Activated T-cell treated with anti-CD3 and anti-CD28 coated beads for 48 hours (primary cell): ENCODE measurements around the gene FFAR4.

Experiments used
- DNase-seq: peaks from one replicate; pipeline ENCODE4 v3.0.0-alpha.2; 2020; ENCODE audit warnings: low read depth

FFAR4 gene

DNA sequence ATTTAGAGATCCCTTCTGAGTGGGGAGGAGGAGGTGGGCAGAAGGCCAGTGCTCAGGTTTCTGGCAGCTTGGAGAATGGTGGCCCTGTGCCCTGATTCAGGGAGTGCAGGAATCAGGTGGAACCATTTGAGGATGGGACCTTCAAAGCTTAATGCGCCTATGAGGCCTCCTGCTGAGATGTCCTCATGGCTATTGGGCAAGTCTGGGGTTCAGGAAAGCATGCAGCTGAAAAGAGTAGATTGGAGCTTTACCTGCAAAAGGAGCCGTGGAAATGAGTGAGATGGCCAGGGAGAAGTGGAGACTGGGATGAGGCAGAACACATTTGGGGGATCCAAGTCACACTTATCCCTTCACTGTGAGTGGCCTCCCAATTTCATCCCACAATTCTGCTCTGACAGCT, 6.1 kb downstream of the FFAR4 start:
- no peak for DNase-seq

DNA sequence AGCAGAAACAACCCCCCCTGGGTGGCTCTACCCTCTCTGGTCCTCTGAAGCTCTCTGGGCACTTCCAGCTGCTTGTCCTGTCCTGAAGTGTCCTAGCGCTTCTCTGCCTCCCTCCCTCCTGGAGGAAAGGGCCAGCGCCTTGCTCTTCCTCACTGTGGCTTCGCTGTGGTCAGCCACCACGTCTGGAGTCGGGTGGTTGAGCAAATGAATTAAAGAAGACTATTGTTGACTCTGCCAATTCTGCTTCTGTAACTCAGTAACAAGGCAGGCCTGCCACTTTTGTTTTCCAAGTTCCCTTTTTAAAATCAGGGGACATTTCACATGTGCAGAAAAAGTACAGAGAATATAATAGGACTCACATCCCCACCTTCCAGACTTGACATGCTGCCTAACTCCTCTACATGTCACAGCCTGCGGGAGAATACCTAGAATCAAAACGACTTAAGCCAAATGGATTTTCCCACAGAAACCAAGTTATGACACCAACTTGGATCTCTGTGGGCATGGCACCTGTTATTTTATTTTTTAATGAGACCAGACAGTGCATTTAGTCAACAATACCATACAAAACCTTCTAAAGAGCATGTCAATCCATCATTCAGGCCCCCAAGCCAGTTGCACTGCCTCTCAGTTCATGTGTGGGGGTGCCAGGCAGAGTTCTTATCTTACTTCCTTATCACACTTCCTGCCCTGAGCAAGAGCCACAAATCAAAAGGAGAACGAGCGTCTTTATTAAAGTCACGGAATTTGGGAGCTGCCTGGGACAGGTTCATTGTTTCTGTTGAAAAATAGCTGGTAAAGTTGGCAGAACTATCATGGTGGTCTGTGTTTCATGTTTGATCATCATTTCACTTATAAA, 6.8 kb downstream of the FFAR4 start:
- DNase-seq = no peak

- no peak for DNase-seq
These were observed 7.5 kb downstream of the FFAR4 start for GRCh38 chr10:93573924-93574323.

- DNase-seq = no peak
These were observed 10.4 kb downstream of the FFAR4 start for GRCh38 chr10:93576888-93577287.

DNA sequence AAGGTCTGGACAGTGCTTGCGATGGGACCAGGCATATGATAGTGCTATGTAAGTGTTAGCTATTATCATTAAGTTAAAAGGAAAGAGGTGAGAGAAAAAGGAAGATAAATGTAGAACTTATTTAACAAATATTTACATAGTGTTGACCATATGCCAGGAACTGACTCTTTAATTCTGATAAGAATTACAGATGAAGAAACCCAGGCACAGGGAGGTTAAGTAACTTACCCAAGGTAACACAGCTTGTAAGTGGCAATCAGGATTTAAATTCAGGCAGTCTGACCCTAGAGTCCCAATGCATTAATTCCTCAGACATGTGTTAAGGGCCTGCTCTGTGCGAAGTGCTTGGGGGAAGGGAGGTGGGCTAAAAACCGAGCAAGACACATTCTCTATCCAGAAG, 11.1 kb downstream of the FFAR4 start:
- no peak for DNase-seq

DNA sequence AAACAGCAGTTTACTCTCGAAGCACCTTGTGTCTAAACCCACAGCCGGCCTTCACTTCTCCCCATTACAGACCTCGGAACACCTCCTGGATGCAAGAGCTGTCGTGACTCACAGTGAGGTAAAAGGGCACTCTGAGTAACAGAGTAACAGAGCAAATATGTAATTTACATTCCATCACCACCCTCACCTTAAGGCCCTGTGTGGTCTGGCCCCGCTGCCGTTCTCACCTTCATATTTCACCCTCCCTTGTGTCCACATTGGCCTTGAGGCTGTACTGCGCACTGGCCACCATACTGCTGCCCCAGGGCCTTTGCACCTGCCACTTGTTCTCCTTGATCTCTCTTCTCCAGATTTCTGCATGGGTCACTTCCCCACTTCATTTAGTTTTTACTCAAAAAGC, 12.6 kb downstream of the FFAR4 start:
- no peak for DNase-seq

DNA sequence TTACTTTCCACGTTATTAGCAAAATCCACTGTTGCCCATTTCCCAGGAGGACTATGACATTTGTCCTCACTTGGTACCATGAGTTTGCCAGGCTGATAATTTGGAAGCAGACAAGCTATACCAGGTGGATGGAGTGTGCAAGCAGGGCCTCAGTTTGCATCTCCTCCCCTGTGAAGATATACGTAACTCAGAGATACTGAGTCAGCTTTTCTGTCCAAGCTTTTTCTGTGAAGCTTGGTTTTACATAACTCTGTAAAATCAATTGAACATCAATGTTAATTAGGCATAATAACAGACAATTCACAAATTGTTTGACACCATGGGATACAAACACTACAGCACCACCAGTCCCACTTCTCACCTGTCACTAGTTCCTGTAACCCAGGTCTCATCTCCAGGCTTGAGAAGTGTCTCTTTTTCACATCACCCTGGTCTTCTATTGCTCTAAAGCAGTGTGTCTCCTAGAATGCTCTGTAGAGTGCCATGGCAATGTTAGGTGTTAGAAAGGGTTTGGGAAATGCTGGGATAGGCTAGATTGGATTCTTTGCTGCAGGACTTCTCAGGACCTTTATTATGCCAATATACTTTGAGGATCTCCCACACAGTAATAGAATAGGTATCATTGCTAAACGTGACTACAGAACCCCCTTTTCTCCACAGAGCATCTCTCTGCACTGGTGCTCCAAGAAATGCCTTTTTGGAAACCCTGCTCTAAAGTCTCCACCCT, 13.7 kb downstream of the FFAR4 start:
- no peak for DNase-seq

- DNase-seq = no peak
These were observed 14.4 kb downstream of the FFAR4 start for GRCh38 chr10:93580828-93581227.

DNA sequence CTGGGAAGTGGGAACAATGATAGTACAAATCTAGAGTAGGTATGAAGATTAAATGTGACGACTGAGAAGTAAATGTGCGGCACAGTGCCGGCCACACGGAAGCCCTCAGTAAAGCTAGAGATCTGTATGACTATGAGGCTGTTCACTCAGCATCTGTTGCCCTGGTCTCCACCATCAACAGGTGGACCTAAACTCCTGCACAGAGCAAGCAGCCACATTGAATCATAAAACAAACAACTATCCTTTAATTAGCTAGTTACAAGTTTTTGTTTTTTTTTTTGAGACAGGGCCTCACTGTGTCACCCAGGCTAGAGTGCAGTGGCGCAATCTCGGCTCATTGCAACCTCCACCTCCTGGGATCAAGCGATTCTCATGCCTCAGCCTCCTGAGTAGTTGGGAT, 18.0 kb downstream of the FFAR4 start:
- DNase-seq = no peak

GRCh38 chr10:93589648-93590562, 23.4 kb downstream of the FFAR4 start:
- no peak for DNase-seq

DNA sequence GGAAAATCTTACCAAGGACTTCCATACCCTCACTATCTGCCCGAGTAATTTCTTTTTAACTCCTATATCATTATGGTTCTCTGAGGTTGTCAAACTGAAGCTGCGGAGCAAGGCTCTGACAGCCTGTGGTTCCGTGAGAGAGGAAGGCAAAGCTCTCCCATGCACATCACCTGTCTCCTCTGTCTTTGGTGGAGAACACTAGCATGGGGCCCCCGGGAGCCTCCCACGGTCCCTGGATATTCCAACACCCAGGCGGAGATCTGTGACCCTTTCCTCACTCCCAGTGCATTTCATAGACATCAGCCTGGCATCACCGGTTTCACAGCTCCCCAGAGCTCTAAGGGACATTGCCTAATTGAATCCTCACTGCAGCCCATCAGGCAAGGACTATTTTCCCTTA, 24.2 kb downstream of the FFAR4 start:
- no peak for DNase-seq

- DNase-seq = no peak
These were observed 24.8 kb downstream of the FFAR4 start for GRCh38 chr10:93591065-93591808.

DNA sequence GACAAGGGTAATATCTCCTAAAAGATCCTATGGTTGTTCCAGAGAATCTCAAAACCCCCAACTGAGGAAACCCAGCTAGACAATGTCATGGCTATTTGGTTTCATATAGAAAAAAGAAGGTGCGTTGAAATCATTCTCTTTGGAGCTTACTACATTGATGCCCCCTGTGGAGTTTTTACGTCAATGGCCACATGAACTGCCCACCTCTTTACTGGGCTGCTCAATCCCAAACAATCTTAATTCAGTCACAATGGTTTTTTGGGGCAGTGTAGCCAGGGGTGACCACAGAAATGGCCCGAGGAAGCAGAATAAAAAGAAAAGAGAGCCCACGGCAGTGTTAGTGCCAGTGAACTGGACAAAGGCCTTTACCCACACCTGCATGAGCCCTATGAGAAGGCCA, 26.8 kb downstream of the FFAR4 start:
- no peak for DNase-seq

GRCh38 chr10:93593749-93594148, 27.3 kb downstream of the FFAR4 start:
- no peak for DNase-seq

GRCh38 chr10:93594518-93594917, 28.1 kb downstream of the FFAR4 start:
- DNase-seq = no peak

DNA sequence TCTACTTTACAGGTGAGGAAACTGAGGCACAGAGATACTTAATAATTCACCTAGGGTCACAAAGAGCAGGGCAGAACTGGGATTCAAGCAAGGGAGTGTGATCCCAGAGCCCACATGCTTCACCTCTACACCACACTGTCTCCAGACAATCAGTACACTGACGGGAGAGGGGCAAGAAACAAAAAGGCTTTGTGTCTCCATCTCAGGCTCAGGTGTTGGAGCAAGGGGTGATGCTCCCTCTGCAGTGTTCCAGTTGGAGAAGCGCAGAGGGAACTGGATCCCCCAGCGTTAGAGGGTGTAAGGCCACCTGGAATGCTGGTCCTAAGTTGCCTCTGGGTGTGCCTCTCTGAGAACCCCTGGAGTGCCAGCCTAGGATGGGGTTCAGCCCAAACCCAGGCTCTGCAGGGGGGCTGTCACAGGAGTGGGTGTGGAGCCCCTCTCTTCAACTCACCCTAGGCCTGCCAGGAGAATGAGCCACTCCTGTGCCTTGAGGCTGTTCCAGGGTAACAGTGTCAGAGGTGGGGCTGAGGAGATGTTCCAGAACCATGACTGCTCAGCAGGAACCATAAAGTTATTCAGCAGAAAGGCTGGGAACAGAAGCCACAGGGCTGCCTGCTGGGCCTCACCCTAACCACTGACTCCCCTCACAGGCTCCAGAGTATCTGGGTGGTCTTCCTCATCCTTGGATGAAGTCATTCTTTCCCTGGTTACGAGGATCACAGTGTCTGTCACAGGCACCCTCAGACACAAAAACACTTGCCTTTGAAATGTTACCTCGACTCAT, 29.1 kb downstream of the FFAR4 start:
- DNase-seq = no peak

DNA sequence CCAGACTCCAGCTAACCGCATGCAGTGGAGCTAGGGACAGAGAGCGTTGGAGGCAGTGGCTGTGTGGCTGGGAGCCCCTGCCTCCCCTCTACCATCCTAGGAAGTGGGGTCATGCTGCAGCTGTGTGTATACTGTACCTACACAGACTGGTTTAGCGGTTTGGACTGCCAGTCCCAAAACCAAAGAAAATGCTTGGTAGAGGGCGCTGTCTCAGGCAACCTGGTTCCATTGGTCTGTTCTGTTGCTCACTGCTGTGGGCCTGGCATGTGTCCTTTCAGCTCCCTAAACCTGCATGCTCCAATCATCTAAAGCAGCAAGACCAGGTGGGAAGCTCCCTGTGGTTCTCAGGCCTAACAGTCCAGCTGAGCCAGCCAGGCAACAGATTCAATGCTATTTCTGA, 30.1 kb downstream of the FFAR4 start:
- no peak for DNase-seq

DNA sequence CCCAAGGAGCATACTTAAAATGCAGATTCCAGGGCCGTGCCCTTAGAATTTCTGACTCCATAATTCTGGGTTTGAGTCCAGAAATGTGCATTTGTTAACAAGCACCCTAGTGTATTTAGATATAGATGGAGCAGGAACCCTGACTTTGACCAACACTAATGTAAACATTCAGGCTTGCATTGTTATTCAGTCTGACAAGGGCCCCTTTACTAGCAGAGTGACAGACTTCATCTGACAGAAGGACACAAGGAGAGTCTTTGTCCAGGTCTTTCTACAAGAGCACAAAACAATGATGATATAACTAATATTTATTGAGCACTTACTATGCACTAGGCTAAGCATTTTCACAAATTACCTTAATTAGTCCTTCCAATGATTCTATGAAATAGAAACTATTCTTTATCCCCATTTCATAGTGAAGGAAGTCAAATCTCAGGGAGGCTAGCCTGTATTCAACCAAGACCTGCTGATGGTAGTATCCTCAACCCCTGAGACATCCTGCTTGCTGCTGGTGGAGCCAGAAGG, 30.7 kb downstream of the FFAR4 start:
- DNase-seq = no peak

DNA sequence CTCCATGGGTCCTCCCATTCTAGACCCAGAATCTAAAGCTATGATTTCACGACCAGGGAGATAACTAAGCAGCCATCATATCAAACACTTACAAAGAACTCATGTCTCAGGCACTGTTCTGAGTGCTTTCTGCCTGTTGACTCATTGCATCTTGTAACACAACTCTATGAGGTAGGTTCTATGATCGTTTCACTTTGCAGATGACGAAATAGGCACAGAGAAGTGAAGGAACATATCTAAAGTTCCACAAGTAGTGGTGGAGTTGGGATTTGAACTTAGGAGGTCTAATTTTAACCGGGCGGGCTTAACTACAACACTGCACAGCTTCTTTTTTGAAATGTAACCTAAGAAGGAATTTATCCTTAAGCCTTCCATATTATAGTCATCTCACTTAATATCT, 31.7 kb downstream of the FFAR4 start:
- DNase-seq = no peak

GRCh38 chr10:93599335-93599734, 32.9 kb downstream of the FFAR4 start:
- DNase-seq = no peak

- no peak for DNase-seq
These were observed 33.3 kb downstream of the FFAR4 start for GRCh38 chr10:93599778-93600177.
